Retinal pigment epithelial cell (primary cell): ENCODE measurements around the gene PLEKHO2.
A peak's percentile ranks its signal among the peaks of the same experiment; 100 is the strongest.

ENCODE experiments used
- DNase-seq: peaks from one replicate; pipeline ENCODE4 v3.0.0-alpha.2; 2010; ENCODE audit warnings: low read depth
- H3K4me3 ChIP-seq: 2 replicates; pipeline ENCODE4 v1.5.1; 2011; ENCODE audit warnings: mild to moderate bottlenecking, low read length, control low read depth, moderate library complexity
- CTCF ChIP-seq: conservative IDR thresholded peaks from 2 replicates; pipeline ENCODE4 v1.5.1; 2011; ENCODE audit warnings: low read depth, low read length, control low read depth, inconsistent platforms

Gene PLEKHO2

DNA sequence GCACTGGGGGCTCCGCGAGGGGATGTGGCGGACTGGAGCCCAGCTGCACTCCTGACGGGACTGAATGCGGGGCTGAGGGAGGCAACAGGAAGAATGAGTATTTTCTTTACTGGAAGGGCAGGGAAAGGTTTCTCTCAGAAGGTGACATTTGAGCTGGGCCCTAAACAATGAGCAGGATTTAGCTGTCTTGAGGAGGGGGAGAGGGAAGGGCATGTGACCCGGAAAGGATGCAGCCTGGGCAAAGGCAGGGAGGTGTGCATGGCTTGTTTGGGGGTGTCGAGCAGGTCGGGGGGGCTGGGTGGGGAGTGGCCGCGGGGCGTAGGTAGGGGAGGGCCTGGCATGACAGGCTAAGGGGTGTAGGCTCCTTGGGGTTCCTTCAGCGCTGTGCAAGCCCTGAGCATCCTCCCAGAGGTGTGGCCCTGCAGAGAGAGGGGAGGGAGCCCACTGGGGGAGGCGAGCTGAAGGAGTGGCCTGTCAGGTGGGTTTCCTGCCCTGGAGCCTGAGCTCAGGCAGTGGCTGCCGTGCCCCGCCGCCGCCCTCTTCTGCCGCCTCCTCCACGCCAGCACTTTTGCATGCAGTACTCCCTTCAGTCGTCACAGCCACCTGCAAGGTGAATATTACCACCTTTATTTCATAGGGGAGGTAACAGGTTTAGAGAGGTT lies 52.8 kb downstream of the PLEKHO2 start:
- peak overlapping the region; percentile 9 for H3K4me3 ChIP-seq
- no peak for DNase-seq
- TF ChIP-seq CTCF, result no peak

DNA sequence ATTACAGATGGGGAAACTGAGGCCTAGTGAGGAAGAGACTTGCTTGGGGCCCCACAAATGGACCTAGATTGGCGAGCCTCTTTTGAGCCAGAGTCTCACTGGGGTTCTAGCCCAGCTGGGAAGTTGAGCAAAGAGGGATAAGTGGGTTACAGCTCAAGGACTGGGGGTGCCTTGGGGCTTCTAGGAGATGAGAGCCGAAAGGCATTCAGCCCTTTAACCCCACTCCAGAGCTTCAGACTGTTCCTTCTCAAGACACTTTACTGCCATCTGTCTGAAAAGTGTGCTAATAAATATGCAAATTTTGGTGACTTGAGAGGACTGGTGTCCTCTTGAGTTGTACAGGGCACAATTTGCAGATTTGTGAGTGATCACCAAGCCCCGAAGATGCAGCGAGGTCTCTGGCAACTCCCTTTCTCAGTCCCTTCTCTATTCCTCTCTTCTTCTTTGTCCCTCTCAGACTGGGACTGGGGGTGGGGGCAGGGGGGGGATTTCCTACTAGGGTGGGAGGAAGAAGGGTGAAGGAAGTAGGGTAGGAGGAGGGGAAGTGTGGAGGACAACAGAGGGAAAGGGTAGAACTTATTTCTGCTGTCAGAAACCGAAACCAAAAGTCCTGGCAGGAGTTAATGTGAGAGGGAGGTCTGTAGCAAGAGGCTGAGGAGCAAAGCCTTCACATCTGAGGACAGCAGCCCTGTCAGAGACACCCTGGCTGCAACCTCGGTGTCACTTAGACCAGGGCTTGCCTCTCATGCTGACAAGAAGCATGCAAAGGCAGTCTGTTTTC lies 53.8 kb downstream of the PLEKHO2 start:
- TF ChIP-seq CTCF, result no peak
- no peak for DNase-seq
- no peak overlapping the region for H3K4me3 ChIP-seq

- no peak overlapping the region for H3K4me3 ChIP-seq
- TF ChIP-seq CTCF, result no peak
- no peak for DNase-seq
Observed at GRCh38 chr15:64896371-64897069, 54.8 kb downstream of the PLEKHO2 start.

DNA sequence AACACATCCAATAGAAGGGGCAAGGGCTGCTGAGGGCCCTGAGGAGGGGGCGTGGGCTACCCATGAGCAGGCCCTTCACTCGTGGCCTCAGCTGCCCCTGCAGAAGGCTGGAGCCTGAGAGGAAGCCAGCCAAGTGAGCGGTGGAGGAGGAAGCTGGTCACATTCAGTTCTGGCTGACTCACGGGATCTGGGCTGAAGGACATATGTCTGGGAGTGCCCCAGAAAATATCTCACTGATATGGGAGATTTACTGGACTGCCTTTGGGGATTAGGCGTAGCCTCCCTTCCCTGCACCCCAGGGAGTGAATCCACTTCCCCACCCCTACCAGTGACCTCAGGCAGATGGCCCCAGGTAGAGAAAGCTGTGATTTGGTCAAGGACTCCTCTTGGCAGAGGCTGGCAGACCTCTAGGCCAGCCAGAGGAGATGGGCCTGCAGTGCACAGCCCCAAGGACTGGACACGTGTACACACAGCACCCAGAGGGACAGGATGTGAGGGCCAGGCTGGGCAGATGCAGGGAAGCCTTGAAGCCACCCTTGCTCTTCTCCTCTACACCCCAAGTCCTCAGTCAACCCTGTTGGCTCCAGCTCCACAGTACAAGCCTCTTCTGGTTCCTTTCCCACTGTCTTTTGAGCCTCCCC lies 55.8 kb downstream of the PLEKHO2 start:
- no peak for DNase-seq
- no peak overlapping the region for H3K4me3 ChIP-seq
- TF ChIP-seq CTCF, result no peak

GRCh38 chr15:64898406-64898805 lies 56.7 kb downstream of the PLEKHO2 start:
- no peak overlapping the region for H3K4me3 ChIP-seq
- TF ChIP-seq CTCF, result no peak
- DNase-seq, result no peak

GRCh38 chr15:64901141-64901540 lies 59.4 kb downstream of the PLEKHO2 start:
- H3K4me3 ChIP-seq, result no peak overlapping the region
- no peak for TF ChIP-seq CTCF
- no peak for DNase-seq
